K562 (cell line): ENCODE measurements around the gene ZNRF1. TPM values are rescaled to one million over a fixed set of nuclear protein-coding genes. Genes with fewer than 3 reads are reported as not detected.

Experiments
- EZH2 ChIP-seq: IDR thresholded peaks from 2 replicates; pipeline ENCODE4 v1.6.1; 2012; ENCODE audit warnings: low read depth, mild to moderate bottlenecking, inconsistent platforms, low read length, borderline replicate concordance
- HMGXB4 ChIP-seq: sonication (generic); formaldehyde crosslinking; IDR thresholded peaks from 2 replicates; pipeline ENCODE4 v1.8.1; 2023; ENCODE audit warnings: mild to moderate bottlenecking, missing genetic modification reagents
- KDM2B ChIP-seq: fragments of 250-450 bp; sonication (Bioruptor Pico); IDR thresholded peaks from 2 replicates; pipeline ENCODE4 v1.8.0; 2021; ENCODE audit warnings: mild to moderate bottlenecking, moderate library complexity
- MECOM ChIP-seq: fragments of 250-450 bp; sonication (Bioruptor Pico); IDR thresholded peaks from 2 replicates; pipeline ENCODE4 v1.8.0; 2022; ENCODE audit warnings: inconsistent platforms
- MGA ChIP-seq: fragments of 450-650 bp; IDR thresholded peaks from 2 replicates; pipeline ENCODE4 v1.6.1; 2016; ENCODE audit warnings: mild to moderate bottlenecking, moderate library complexity
- NRF1 ChIP-seq, 2 experiments: fragments of 450-650 bp; IDR thresholded peaks in 1 of 2; conservative IDR thresholded peaks in 1 of 2; 2 replicates each; pipeline ENCODE4 v1.6.1; 2014; ENCODE audit warnings: mild to moderate bottlenecking in 2 of 2
- PPARD ChIP-seq: fragments of 250-450 bp; sonication (Bioruptor Pico); IDR thresholded peaks from 2 replicates; pipeline ENCODE4 v1.8.0; 2022; ENCODE audit warnings: inconsistent platforms, mild to moderate bottlenecking, moderate library complexity
- RBM34 ChIP-seq: fragments of 200-400 bp; formaldehyde crosslinking; IDR thresholded peaks from 2 replicates; pipeline ENCODE4 v1.6.1; 2018; ENCODE audit warnings: low read length, borderline replicate concordance; ENCODE audit not compliant: insufficient read depth
- TFE3 ChIP-seq: fragments of 450-650 bp; formaldehyde crosslinking; IDR thresholded peaks from 2 replicates; pipeline ENCODE4 v1.4.0; 2020; ENCODE audit warnings: mild to moderate bottlenecking, mixed read lengths
- polyA plus RNA-seq, 8 experiments: library from polyadenylated mRNA; depleted of rRNA in 4 of 8; stranded (reverse) in 5 of 8; unstranded in 3 of 8; fragments of >200 nt; fragmentation: Nextera tagmentation in 2 of 8; fragmentation: Illumina TruSeq in 1 of 8; extraction: Ambion mirVana in 2 of 8; extraction: Trizol in 1 of 8; gene quantifications; 2 replicates each; pipeline versions ENCODE4 v1.2.1 to v1.2.3, GENCODE V29; 2011 to 2014; ENCODE audit warnings: inconsistent platforms in 1 of 8, missing spikeins in 1 of 8
- total RNA-seq, 7 experiments: library from RNA; depleted of rRNA in 6 of 7; stranded (reverse); fragments of >200 nt in 6 of 7; fragmentation: Illumina TruSeq in 2 of 7; extraction: Trizol in 2 of 7; gene quantifications; 2 replicates each; pipeline versions ENCODE4 v1.2.1 to v1.2.3, GENCODE V29; 2011 to 2021; ENCODE audit warnings: low replicate concordance in 1 of 7

Gene ZNRF1
- total and polyA plus RNA-seq, 9 of the 15 experiments (the other 6 are each of a cell fraction or from before 2014, with no cell fraction given): 9.5 to 37.7 (median 20.0) TPM

GRCh38 chr16:75043175-75043895 lies 44.5 kb downstream of the ZNRF1 start (continued):
- TF ChIP-seq MGA (no peak), PPARD (CRISPR knock-in tag) (no peak), RBM34 (no peak), HMGXB4 (CRISPR knock-in tag) (no peak), EZH2 (no peak), MECOM (0 out of 2 replicates have a peak, but pooled peaks have one; percentile 3), KDM2B (CRISPR knock-in tag) (no peak), TFE3 (CRISPR knock-in tag) (no peak), NRF1 (conservative IDR thresholded peaks at IDR 0.05 in 1 of 2, IDR thresholded peaks at IDR 0.05 in 1 of 2) (no peak)
